ENCODE measurements around the gene GIT1. TPM values are rescaled to one million over a fixed set of nuclear protein-coding genes. Genes with fewer than 3 reads are reported as not detected.

The GIT1 gene
- total and polyA plus RNA-seq, 2 of the 13 experiments (the other 11 are each of a cell fraction or from before 2014, with no cell fraction given): 14.2 to 30.8 TPM

DNA sequence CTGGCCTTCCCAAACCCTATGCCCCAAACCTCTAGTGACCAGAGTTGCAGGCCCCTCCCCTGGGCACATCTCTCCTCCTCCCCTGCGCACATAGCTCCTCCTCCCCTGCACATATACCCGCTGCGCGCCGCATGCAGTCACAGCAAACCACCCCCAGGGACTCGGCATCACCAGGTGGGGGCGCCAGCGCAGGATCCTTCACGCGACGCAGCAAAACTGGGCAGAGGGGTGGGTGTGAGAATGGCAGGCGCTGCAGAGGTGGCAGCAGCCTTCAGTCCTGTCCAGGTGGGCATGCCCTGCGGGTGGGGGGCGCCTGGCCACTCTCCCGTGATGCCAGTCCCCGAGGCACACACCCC, 27.7 kb upstream of the GIT1 start (continued):
- TF ChIP-seq, protein P1, sequence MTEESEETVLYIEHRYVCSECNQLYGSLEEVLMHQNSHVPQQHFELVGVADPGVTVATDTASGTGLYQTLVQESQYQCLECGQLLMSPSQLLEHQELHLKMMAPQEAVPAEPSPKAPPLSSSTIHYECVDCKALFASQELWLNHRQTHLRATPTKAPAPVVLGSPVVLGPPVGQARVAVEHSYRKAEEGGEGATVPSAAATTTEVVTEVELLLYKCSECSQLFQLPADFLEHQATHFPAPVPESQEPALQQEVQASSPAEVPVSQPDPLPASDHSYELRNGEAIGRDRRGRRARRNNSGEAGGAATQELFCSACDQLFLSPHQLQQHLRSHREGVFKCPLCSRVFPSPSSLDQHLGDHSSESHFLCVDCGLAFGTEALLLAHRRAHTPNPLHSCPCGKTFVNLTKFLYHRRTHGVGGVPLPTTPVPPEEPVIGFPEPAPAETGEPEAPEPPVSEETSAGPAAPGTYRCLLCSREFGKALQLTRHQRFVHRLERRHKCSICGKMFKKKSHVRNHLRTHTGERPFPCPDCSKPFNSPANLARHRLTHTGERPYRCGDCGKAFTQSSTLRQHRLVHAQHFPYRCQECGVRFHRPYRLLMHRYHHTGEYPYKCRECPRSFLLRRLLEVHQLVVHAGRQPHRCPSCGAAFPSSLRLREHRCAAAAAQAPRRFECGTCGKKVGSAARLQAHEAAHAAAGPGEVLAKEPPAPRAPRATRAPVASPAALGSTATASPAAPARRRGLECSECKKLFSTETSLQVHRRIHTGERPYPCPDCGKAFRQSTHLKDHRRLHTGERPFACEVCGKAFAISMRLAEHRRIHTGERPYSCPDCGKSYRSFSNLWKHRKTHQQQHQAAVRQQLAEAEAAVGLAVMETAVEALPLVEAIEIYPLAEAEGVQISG (CRISPR knock-in tag; IDR thresholded peaks at IDR 0.05): peak; percentile 78
- TF ChIP-seq ZNF709 (CRISPR knock-in tag; IDR thresholded peaks at IDR 0.05) (peak; percentile 42; the same call in 1 of the 2 replicates), GATAD2A (CRISPR knock-in tag; IDR thresholded peaks at IDR 0.05) (peak; percentile 26; the same call in 1 of the 2 replicates), MBD4 (IDR thresholded peaks at IDR 0.05; ENCODE audit: borderline replicate concordance, low read length) (no peak), NFYB (CRISPR knock-in tag; IDR thresholded peaks at IDR 0.05) (no peak), JUNB (CRISPR knock-in tag; IDR thresholded peaks at IDR 0.05; ENCODE audit: borderline replicate concordance) (no peak), KDM2A (CRISPR knock-in tag; IDR thresholded peaks at IDR 0.05; ENCODE audit: borderline replicate concordance, low read depth) (peak; percentile 90), XRCC5 (optimal IDR thresholded peaks at IDR 0.05; ENCODE audit: low read length) (peak; percentile 92), TARDBP (CRISPR knock-in tag; IDR thresholded peaks at IDR 0.05) (peak; percentile 51; the same call in 1 of the 2 replicates), SMYD3 (CRISPR knock-in tag; IDR thresholded peaks at IDR 0.05) (no peak), PAWR (CRISPR knock-in tag; IDR thresholded peaks at IDR 0.05; ENCODE audit: borderline replicate concordance) (no peak), GATAD1 (CRISPR knock-in tag; IDR thresholded peaks at IDR 0.05) (0 out of 2 replicates have a peak, but pooled peaks have one; percentile 20), BHLHE40 (IDR thresholded peaks at IDR 0.05; ENCODE audit: low read length) (peak; percentile 55), GFI1 (CRISPR knock-in tag; IDR thresholded peaks at IDR 0.05; ENCODE audit: borderline replicate concordance) (peak; percentile 57; the same call in 1 of the 2 replicates)
- TF ChIP-seq, protein P2, sequence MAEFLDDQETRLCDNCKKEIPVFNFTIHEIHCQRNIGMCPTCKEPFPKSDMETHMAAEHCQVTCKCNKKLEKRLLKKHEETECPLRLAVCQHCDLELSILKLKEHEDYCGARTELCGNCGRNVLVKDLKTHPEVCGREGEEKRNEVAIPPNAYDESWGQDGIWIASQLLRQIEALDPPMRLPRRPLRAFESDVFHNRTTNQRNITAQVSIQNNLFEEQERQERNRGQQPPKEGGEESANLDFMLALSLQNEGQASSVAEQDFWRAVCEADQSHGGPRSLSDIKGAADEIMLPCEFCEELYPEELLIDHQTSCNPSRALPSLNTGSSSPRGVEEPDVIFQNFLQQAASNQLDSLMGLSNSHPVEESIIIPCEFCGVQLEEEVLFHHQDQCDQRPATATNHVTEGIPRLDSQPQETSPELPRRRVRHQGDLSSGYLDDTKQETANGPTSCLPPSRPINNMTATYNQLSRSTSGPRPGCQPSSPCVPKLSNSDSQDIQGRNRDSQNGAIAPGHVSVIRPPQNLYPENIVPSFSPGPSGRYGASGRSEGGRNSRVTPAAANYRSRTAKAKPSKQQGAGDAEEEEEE (CRISPR knock-in tag; IDR thresholded peaks at IDR 0.05; ENCODE audit: borderline replicate concordance): no peak
- TF ChIP-seq, protein P3, sequence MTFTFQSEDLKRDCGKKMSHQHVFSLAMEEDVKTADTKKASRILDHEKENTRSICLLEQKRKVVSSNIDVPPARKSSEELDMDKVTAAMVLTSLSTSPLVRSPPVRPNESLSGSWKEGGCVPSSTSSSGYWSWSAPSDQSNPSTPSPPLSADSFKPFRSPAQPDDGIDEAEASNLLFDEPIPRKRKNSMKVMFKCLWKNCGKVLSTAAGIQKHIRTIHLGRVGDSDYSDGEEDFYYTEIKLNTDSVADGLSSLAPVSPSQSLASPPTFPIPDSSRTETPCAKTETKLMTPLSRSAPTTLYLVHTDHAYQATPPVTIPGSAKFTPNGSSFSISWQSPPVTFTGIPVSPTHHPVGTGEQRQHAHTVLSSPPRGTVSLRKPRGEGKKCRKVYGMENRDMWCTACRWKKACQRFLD (CRISPR knock-in tag; IDR thresholded peaks at IDR 0.05; ENCODE audit: borderline replicate concordance): no peak
- TF ChIP-seq, protein P4, sequence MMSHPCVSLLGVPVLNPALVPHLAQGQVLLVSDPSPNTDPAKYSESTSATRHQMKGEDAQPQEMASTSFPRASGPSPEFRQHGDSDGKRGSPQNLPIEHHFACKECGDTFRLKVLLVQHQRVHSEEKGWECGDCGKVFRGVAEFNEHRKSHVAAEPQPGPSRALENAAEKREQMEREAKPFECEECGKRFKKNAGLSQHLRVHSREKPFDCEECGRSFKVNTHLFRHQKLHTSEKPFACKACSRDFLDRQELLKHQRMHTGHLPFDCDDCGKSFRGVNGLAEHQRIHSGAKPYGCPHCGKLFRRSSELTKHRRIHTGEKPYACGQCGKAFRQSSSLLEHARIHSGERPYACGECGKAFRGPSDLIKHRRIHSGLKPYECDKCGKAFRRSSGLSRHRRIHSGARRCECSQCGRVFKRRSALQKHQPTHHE (CRISPR knock-in tag; IDR thresholded peaks at IDR 0.05; ENCODE audit: borderline replicate concordance): 0 out of 2 replicates have a peak, but pooled peaks have one; percentile 31
